ENCODE results near the gene IGF2R.

The IGF2R gene

GRCh38 chr6:160081398-160081797 lies 112.5 kb downstream of the IGF2R start:
- DNase-seq (ENCODE audit: insufficient read length, low spot score) (no peak), FAIRE-seq (no peak)

GRCh38 chr6:160082627-160083026 lies 113.7 kb downstream of the IGF2R start:
- DNase-seq (ENCODE audit: insufficient read length, low spot score) (no peak), FAIRE-seq (no peak)
- TF ChIP-seq CTCF (IDR thresholded peaks at IDR 0.05; ENCODE audit: insufficient read depth, missing control alignments), result no peak

More at GRCh38 chr6:160081398-160081797, 112.5 kb downstream of the IGF2R start:
- TF ChIP-seq CTCF (IDR thresholded peaks at IDR 0.05; ENCODE audit: insufficient read depth, missing control alignments), result no peak

- FAIRE-seq, result no peak
- no peak for TF ChIP-seq CTCF (IDR thresholded peaks at IDR 0.05; ENCODE audit: insufficient read depth, missing control alignments)
- no peak for DNase-seq (ENCODE audit: insufficient read length, low spot score)
Measured at GRCh38 chr6:160084198-160084776, 115.4 kb downstream of the IGF2R start.

- no peak for FAIRE-seq
- DNase-seq (ENCODE audit: insufficient read length, low spot score), result no peak
Measured at GRCh38 chr6:160085226-160085625, 116.3 kb downstream of the IGF2R start.

GRCh38 chr6:160085713-160086505 lies 117.0 kb downstream of the IGF2R start:
- no peak for TF ChIP-seq CTCF (IDR thresholded peaks at IDR 0.05; ENCODE audit: insufficient read depth, missing control alignments)
- FAIRE-seq (no peak), DNase-seq (ENCODE audit: insufficient read length, low spot score) (no peak)

More at GRCh38 chr6:160085226-160085625, 116.3 kb downstream of the IGF2R start:
- TF ChIP-seq CTCF (IDR thresholded peaks at IDR 0.05; ENCODE audit: insufficient read depth, missing control alignments), result no peak

- DNase-seq (ENCODE audit: insufficient read length, low spot score) (no peak), FAIRE-seq (no peak)
- no peak for TF ChIP-seq CTCF (IDR thresholded peaks at IDR 0.05; ENCODE audit: insufficient read depth, missing control alignments)
Measured at GRCh38 chr6:160086754-160087153, 117.9 kb downstream of the IGF2R start.
